SU-DHL-6 (cell line): ENCODE data around the gene KSR1.

Experiments used
- CTCF ChIP-seq: fragments of 200-600 bp; sonication (generic); IDR thresholded peaks from one replicate; pipeline ENCODE4 v1.5.1; 2017; ENCODE audit warnings: antibody characterized with exemption, mild to moderate bottlenecking, low read length, moderate library complexity; ENCODE audit not compliant: insufficient read depth, poor library complexity, severe bottlenecking
- EZH2phosphoT487 ChIP-seq: fragments of 200-600 bp; sonication (generic), shearing (Covaris generic); conservative IDR thresholded peaks from 2 replicates; pipeline ENCODE4 v1.6.1; 2018; ENCODE audit warnings: mild to moderate bottlenecking, antibody characterized with exemption, low read length, moderate library complexity, mixed read lengths

GRCh38 chr17:27627514-27627913 lies 171.3 kb downstream of the KSR1 start:
- no peak for TF ChIP-seq CTCF
- TF ChIP-seq EZH2phosphoT487: no peak
